HT-29 (cell line): ENCODE results near the gene SSPN. TPM values are rescaled to one million over a fixed set of nuclear protein-coding genes. Genes with fewer than 3 reads are reported as not detected.

Source experiments
- DNase-seq: peaks from one replicate; pipeline ENCODE4 v3.0.0-alpha.2; 2015; ENCODE audit warnings: low spot score
- total RNA-seq: library from RNA; depleted of rRNA; stranded (reverse); fragments of >200 nt; shearing (Covaris generic); gene quantifications from 2 replicates; pipeline ENCODE4 v1.2.3, GENCODE V29; 2014; rRNA removed

Gene SSPN
- 3.2 and 10.6 TPM in 2 replicates for total RNA-seq

- DNase-seq, result peak; percentile 54
Measured at GRCh38 chr12:26195250-26195640, at the start of gene SSPN. SSPN (plus strand) TSS chr12:26195573; CDS start chr12:26195673, 100 bp downstream.

- DNase-seq, result no peak
Measured at GRCh38 chr12:26148291-26148690, 47.1 kb upstream of the SSPN start.

- no peak for DNase-seq
Measured at GRCh38 chr12:26149968-26150500, 45.3 kb upstream of the SSPN start.

- DNase-seq, result no peak
Measured at GRCh38 chr12:26150736-26151450, 44.5 kb upstream of the SSPN start.

- DNase-seq, result no peak
Measured at GRCh38 chr12:26152507-26153102, 42.8 kb upstream of the SSPN start.

GRCh38 chr12:26153421-26154154 lies 41.8 kb upstream of the SSPN start:
- DNase-seq, result peak; percentile 83

- DNase-seq, result no peak
Measured at GRCh38 chr12:26156201-26156871, 39.0 kb upstream of the SSPN start.

GRCh38 chr12:26157001-26157400 lies 38.4 kb upstream of the SSPN start:
- peak; percentile 85 for DNase-seq

GRCh38 chr12:26158078-26158764 lies 37.2 kb upstream of the SSPN start:
- DNase-seq, result peak; percentile 47

GRCh38 chr12:26162174-26162573 lies 33.2 kb upstream of the SSPN start:
- DNase-seq, result no peak

GRCh38 chr12:26162905-26163304 lies 32.5 kb upstream of the SSPN start:
- DNase-seq, result no peak

GRCh38 chr12:26164118-26164517 lies 31.3 kb upstream of the SSPN start:
- no peak for DNase-seq

- DNase-seq, result no peak
Measured at GRCh38 chr12:26172013-26172412, 23.4 kb upstream of the SSPN start.

GRCh38 chr12:26172539-26172938 lies 22.8 kb upstream of the SSPN start:
- DNase-seq, result no peak

GRCh38 chr12:26172946-26173552 lies 22.3 kb upstream of the SSPN start:
- DNase-seq, result no peak

- peak; percentile 72 for DNase-seq
Measured at GRCh38 chr12:26176725-26177124, 18.6 kb upstream of the SSPN start.

- peak; percentile 78 for DNase-seq
Measured at GRCh38 chr12:26177283-26177682, 18.1 kb upstream of the SSPN start.

GRCh38 chr12:26179826-26180225 lies 15.5 kb upstream of the SSPN start:
- no peak for DNase-seq

- DNase-seq, result no peak
Measured at GRCh38 chr12:26182377-26182776, 13.0 kb upstream of the SSPN start.

GRCh38 chr12:26185532-26186320 lies 9.6 kb upstream of the SSPN start:
- no peak for DNase-seq
